ENCODE data around the gene NR1H2. TPM values are rescaled to one million over a fixed set of nuclear protein-coding genes. Genes with fewer than 3 reads are reported as not detected.

NR1H2 gene
- total RNA-seq, 3 donors from 2014 or later, result 69.7 to 99.5 (median 85.0) TPM

DNA sequence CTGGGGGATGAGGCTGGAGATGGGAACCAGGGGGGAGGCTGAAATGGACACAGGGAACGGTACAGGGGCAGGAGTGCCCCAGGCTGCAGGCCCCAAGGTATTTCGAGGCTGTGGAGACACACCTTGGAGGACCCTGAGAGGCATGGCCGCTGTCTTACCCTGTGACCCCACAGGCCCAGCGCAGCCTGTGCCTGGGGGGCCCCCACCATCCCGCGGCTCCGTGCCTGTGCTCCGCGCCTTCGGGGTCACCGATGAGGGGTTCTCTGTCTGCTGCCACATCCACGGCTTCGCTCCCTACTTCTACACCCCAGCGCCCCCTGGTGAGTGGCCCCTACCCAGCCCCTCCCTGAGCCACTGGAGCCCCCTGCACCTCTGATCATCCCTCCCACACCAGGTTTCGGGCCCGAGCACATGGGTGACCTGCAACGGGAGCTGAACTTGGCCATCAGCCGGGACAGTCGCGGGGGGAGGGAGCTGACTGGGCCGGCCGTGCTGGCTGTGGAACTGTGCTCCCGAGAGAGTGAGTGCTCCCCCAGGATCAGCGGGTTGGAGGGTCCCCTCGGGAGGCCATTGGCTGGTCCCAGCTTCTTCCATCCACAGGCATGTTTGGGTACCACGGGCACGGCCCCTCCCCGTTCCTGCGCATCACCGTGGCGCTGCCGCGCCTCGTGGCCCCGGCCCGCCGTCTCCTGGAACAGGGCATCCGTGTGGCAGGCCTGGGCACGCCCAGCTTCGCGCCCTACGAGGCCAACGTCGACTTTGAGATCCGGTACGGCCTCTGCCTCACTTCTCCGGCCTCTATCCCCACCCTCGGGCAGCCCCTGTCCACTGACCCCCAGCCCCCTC is 25.6 kb downstream of the NR1H2 start:
- no peaks in the 10 kb centered on the region for H3K36me3 ChIP-seq (ENCODE audit: low read depth)
- intact Hi-C loops (cut with DNase I, micrococcal nuclease), result no loop called here
- H3K4me3 ChIP-seq, result no peak overlapping the region
- DNase-seq (no peak), ATAC-seq (no peak)
- H3K4me1 ChIP-seq (ENCODE audit: low read depth), result no peaks in the 10 kb centered on the region
- H3K9me3 ChIP-seq, result no peaks in the 10 kb centered on the region
- TF ChIP-seq, protein P1, sequence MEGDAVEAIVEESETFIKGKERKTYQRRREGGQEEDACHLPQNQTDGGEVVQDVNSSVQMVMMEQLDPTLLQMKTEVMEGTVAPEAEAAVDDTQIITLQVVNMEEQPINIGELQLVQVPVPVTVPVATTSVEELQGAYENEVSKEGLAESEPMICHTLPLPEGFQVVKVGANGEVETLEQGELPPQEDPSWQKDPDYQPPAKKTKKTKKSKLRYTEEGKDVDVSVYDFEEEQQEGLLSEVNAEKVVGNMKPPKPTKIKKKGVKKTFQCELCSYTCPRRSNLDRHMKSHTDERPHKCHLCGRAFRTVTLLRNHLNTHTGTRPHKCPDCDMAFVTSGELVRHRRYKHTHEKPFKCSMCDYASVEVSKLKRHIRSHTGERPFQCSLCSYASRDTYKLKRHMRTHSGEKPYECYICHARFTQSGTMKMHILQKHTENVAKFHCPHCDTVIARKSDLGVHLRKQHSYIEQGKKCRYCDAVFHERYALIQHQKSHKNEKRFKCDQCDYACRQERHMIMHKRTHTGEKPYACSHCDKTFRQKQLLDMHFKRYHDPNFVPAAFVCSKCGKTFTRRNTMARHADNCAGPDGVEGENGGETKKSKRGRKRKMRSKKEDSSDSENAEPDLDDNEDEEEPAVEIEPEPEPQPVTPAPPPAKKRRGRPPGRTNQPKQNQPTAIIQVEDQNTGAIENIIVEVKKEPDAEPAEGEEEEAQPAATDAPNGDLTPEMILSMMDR (IDR thresholded peaks at IDR 0.05), result no peak

- Histone ChIP-seq H3K4me3 (no peak overlapping the region), H3K4me1 (ENCODE audit: low read depth) (no peaks in the 10 kb centered on the region), H3K36me3 (ENCODE audit: low read depth) (no peaks in the 10 kb centered on the region), H3K9me3 (no peaks in the 10 kb centered on the region)
- ATAC-seq (no peak), DNase-seq (no peak)
- TF ChIP-seq, protein P1 (IDR thresholded peaks at IDR 0.05), result no peak
- intact Hi-C loops (cut with DNase I, micrococcal nuclease), result no loop called here
Measured at GRCh38 chr19:50402544-50403301, 26.5 kb downstream of the NR1H2 start.

DNA sequence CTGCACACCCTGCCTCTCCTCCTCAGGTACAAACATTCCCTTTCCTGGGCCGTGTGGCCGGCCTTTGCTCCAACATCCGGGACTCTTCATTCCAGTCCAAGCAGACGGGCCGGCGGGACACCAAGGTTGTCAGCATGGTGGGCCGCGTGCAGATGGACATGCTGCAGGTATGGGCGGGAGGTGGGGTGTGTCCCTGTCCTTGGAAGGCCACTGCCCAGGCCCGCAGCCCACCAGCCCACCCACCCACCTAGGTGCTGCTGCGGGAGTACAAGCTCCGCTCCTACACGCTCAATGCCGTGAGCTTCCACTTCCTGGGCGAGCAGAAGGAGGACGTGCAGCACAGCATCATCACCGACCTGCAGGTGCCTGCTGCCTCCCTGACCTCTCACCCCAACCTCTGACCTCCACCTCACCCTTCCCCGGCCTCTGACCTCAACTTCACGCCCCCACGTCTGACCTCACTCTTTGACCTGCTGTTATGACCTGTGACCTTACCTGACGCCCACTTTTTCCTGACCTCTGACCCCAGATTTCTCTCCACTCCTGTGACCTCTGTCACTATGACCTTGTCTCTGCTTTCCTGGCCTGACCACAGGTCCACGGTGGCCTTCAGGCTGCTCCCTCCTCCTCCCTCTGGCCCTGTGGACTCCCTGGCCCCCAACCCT is 30.0 kb downstream of the NR1H2 start:
- intact Hi-C loops (cut with DNase I, micrococcal nuclease), result no loop called here
- Histone ChIP-seq H3K36me3 (ENCODE audit: low read depth) (no peaks in the 10 kb centered on the region), H3K9me3 (no peaks in the 10 kb centered on the region), H3K4me3 (no peak overlapping the region), H3K4me1 (ENCODE audit: low read depth) (peaks cover 9% of the 10 kb centered on the region)
- no peak for ATAC-seq
- TF ChIP-seq, protein P1 (IDR thresholded peaks at IDR 0.05), result no peak
- DNase-seq, result no peak

- DNase-seq, result no peak
- intact Hi-C loops (cut with DNase I, micrococcal nuclease), result no loop called here
- TF ChIP-seq, protein P1 (IDR thresholded peaks at IDR 0.05), result no peak
- no peaks in the 10 kb centered on the region for H3K9me3 ChIP-seq
- no peak for ATAC-seq
- H3K4me1 ChIP-seq (ENCODE audit: low read depth), result peaks cover 11% of the 10 kb centered on the region
- no peaks in the 10 kb centered on the region for H3K36me3 ChIP-seq (ENCODE audit: low read depth)
- no peak overlapping the region for H3K4me3 ChIP-seq
Measured at GRCh38 chr19:50406829-50407228, 30.6 kb downstream of the NR1H2 start.

GRCh38 chr19:50409347-50409746 is 33.1 kb downstream of the NR1H2 start:
- intact Hi-C loops (cut with DNase I, micrococcal nuclease), result no loop called here
- H3K4me1 ChIP-seq (ENCODE audit: low read depth), result peaks cover 11% of the 10 kb centered on the region
- H3K9me3 ChIP-seq, result no peaks in the 10 kb centered on the region
- ATAC-seq, result no peak
- H3K36me3 ChIP-seq (ENCODE audit: low read depth), result no peaks in the 10 kb centered on the region
- TF ChIP-seq, protein P1 (IDR thresholded peaks at IDR 0.05), result no peak
- no peak overlapping the region for H3K4me3 ChIP-seq
- no peak for DNase-seq

All from mucosa of descending colon (tissue), 3 donors.